Measurements from ENCODE around the gene GTF2IRD1. TPM values are rescaled to one million over a fixed set of nuclear protein-coding genes. Genes with fewer than 3 reads are reported as not detected.

Gene GTF2IRD1
- total and polyA plus RNA-seq, 9 of the 15 experiments (the other 6 are each of a cell fraction or from before 2014, with no cell fraction given): 9.1 to 30.2 (median 14.0) TPM

Small RNA genes lying within 50 kb of the gene (small RNA-seq; reads per million reads assigned to genes)
- gene RNA5SP233: not detected

Other genes starting within 250 kb of the GTF2IRD1 start
- 0.29 and 0.45 TPM in 2 replicates for gene LAT2, start 243.9 kb upstream of the GTF2IRD1 start, total RNA-seq (2014; rRNA removed)
- 0.15 TPM in 1 of 2 replicates, not detected in the other for gene LAT2, start 243.9 kb upstream of the GTF2IRD1 start, total RNA-seq (2014; rRNA removed; fragmentation: Illumina TruSeq; extraction: Trizol)
- gene LAT2, start 243.9 kb upstream of the GTF2IRD1 start, total RNA-seq (2015; rRNA removed; fragmentation: Illumina TruSeq; extraction: Trizol): 0.11 and 0.23 TPM in 2 replicates
- 0.29 and 0.58 TPM in 2 replicates for gene LAT2, start 243.9 kb upstream of the GTF2IRD1 start, total RNA-seq (2021)
- gene LAT2, start 243.9 kb upstream of the GTF2IRD1 start, polyA plus RNA-seq (2011; rRNA removed): 0.24 and 0.65 TPM in 2 replicates
- 0.40 and 0.47 TPM in 2 replicates for gene LAT2, start 243.9 kb upstream of the GTF2IRD1 start, polyA plus RNA-seq (2014; fragmentation: Illumina TruSeq; extraction: Trizol)
- under 1 TPM; 0.24 to 0.25 TPM for gene LAT2, start 243.9 kb upstream of the GTF2IRD1 start, polyA plus RNA-seq (2014; fragmentation: Nextera tagmentation; extraction: Ambion mirVana)
- 0.24 and 0.78 TPM in 2 replicates for gene LAT2, start 243.9 kb upstream of the GTF2IRD1 start, polyA plus RNA-seq (2014; rRNA removed)
- gene RFC2, start 199.5 kb upstream of the GTF2IRD1 start, total RNA-seq (2014; rRNA removed): 93.6 and 123 TPM in 2 replicates
- gene RFC2, start 199.5 kb upstream of the GTF2IRD1 start, total RNA-seq (2014; rRNA removed; fragmentation: Illumina TruSeq; extraction: Trizol): 96.6 and 99.8 TPM in 2 replicates
- 122 and 126 TPM in 2 replicates for gene RFC2, start 199.5 kb upstream of the GTF2IRD1 start, total RNA-seq (2015; rRNA removed; fragmentation: Illumina TruSeq; extraction: Trizol)
- gene RFC2, start 199.5 kb upstream of the GTF2IRD1 start, total RNA-seq (2021): 102 and 104 TPM in 2 replicates
- gene RFC2, start 199.5 kb upstream of the GTF2IRD1 start, polyA plus RNA-seq (2011; rRNA removed): 78.2 and 109 TPM in 2 replicates
- gene RFC2, start 199.5 kb upstream of the GTF2IRD1 start, polyA plus RNA-seq (2014; fragmentation: Illumina TruSeq; extraction: Trizol): 156 and 161 TPM in 2 replicates
- gene RFC2, start 199.5 kb upstream of the GTF2IRD1 start, polyA plus RNA-seq (2014; fragmentation: Nextera tagmentation; extraction: Ambion mirVana): 10 to 100 TPM; 32.5 to 55.6 TPM
- gene RFC2, start 199.5 kb upstream of the GTF2IRD1 start, polyA plus RNA-seq (2014; rRNA removed): 112 and 124 TPM in 2 replicates
- gene CLIP2, start 164.5 kb upstream of the GTF2IRD1 start, total RNA-seq (2014; rRNA removed): 3.4 and 4.2 TPM in 2 replicates
- gene CLIP2, start 164.5 kb upstream of the GTF2IRD1 start, total RNA-seq (2014; rRNA removed; fragmentation: Illumina TruSeq; extraction: Trizol): 0.91 and 1.8 TPM in 2 replicates
- 3.1 and 3.8 TPM in 2 replicates for gene CLIP2, start 164.5 kb upstream of the GTF2IRD1 start, total RNA-seq (2015; rRNA removed; fragmentation: Illumina TruSeq; extraction: Trizol)
- 4.3 and 5.4 TPM in 2 replicates for gene CLIP2, start 164.5 kb upstream of the GTF2IRD1 start, total RNA-seq (2021)
- gene CLIP2, start 164.5 kb upstream of the GTF2IRD1 start, polyA plus RNA-seq (2011; rRNA removed): 2.1 and 3.9 TPM in 2 replicates
- gene CLIP2, start 164.5 kb upstream of the GTF2IRD1 start, polyA plus RNA-seq (2014; fragmentation: Illumina TruSeq; extraction: Trizol): 2.5 and 2.8 TPM in 2 replicates
- gene CLIP2, start 164.5 kb upstream of the GTF2IRD1 start, polyA plus RNA-seq (2014; fragmentation: Nextera tagmentation; extraction: Ambion mirVana): under 1 TPM; 0.07 to 0.10 TPM
- 1.9 and 2.4 TPM in 2 replicates for gene CLIP2, start 164.5 kb upstream of the GTF2IRD1 start, polyA plus RNA-seq (2014; rRNA removed)
- 90.0 and 141 TPM in 2 replicates for gene GTF2I, start 203.8 kb downstream of the GTF2IRD1 start, total RNA-seq (2014; rRNA removed)
- gene GTF2I, start 203.8 kb downstream of the GTF2IRD1 start, total RNA-seq (2014; rRNA removed; fragmentation: Illumina TruSeq; extraction: Trizol): 112 and 113 TPM in 2 replicates
- 96.8 and 103 TPM in 2 replicates for gene GTF2I, start 203.8 kb downstream of the GTF2IRD1 start, total RNA-seq (2015; rRNA removed; fragmentation: Illumina TruSeq; extraction: Trizol)
- gene GTF2I, start 203.8 kb downstream of the GTF2IRD1 start, total RNA-seq (2021): 161 and 162 TPM in 2 replicates
- gene GTF2I, start 203.8 kb downstream of the GTF2IRD1 start, polyA plus RNA-seq (2011; rRNA removed): 65.7 and 70.5 TPM in 2 replicates
- 112 and 138 TPM in 2 replicates for gene GTF2I, start 203.8 kb downstream of the GTF2IRD1 start, polyA plus RNA-seq (2014; fragmentation: Illumina TruSeq; extraction: Trizol)
- gene GTF2I, start 203.8 kb downstream of the GTF2IRD1 start, polyA plus RNA-seq (2014; fragmentation: Nextera tagmentation; extraction: Ambion mirVana): 10 to 100 TPM in 1 of 2 experiments, 1 to 10 TPM in 1; 8.4 to 12.6 TPM
- 79.2 and 80.5 TPM in 2 replicates for gene GTF2I, start 203.8 kb downstream of the GTF2IRD1 start, polyA plus RNA-seq (2014; rRNA removed)